ENCODE measurements around the gene FCN1. TPM values are rescaled to one million over a fixed set of nuclear protein-coding genes. Genes with fewer than 3 reads are reported as not detected.

FCN1 gene
- total and polyA plus RNA-seq, 9 of the 15 experiments (the other 6 are each of a cell fraction or from before 2014, with no cell fraction given), result not detected

GRCh38 chr9:134860510-134860909, 57.2 kb downstream of the FCN1 start:
- no peak for FAIRE-seq
- TF ChIP-seq IRF1 (CRISPR knock-in tag; IDR thresholded peaks at IDR 0.05; ENCODE audit: borderline replicate concordance) (no peak), CGGBP1 (CRISPR knock-in tag; IDR thresholded peaks at IDR 0.05) (no peak), ZNF224 (CRISPR knock-in tag; IDR thresholded peaks at IDR 0.05) (no peak), U2AF1 (optimal IDR thresholded peaks at IDR 0.05; ENCODE audit: low read depth, low read length) (no peak), ZNF830 (CRISPR knock-in tag; IDR thresholded peaks at IDR 0.05) (no peak), MCM5 (IDR thresholded peaks at IDR 0.05; ENCODE audit: low read depth) (no peak), TRIM24 (IDR thresholded peaks at IDR 0.05) (no peak), ZNF398 (CRISPR knock-in tag; IDR thresholded peaks at IDR 0.05) (no peak), RAD21 (CRISPR knock-in tag; conservative IDR thresholded peaks at IDR 0.05 in 1 of 2, IDR thresholded peaks at IDR 0.05 in 1 of 2) (no peak), POU5F1 (IDR thresholded peaks at IDR 0.05; ENCODE audit: borderline replicate concordance, low read depth, low read length, partially characterized antibody) (no peak), ZNF512 (tag; IDR thresholded peaks at IDR 0.05) (no peak), SETDB1 (IDR thresholded peaks at IDR 0.05; ENCODE audit: low read length) (no peak), BCL6 (CRISPR knock-in tag; IDR thresholded peaks at IDR 0.05) (no peak), ZFP91 (CRISPR knock-in tag; IDR thresholded peaks at IDR 0.05) (no peak), ZNF354B (CRISPR knock-in tag; IDR thresholded peaks at IDR 0.05) (no peak), ESRRB (CRISPR knock-in tag; IDR thresholded peaks at IDR 0.05; ENCODE audit: borderline replicate concordance) (no peak)

More at GRCh38 chr9:134860510-134860909, 57.2 kb downstream of the FCN1 start:
- Histone ChIP-seq H3K4me3 (no peak overlapping the region), H4K20me1 (replicated peaks; ENCODE audit: control insufficient read depth, insufficient read depth, low read length) (0 out of 2 replicates have a peak, but pooled peaks cover 3% of the 10 kb centered on the region), H3K9me3 (replicated peaks; ENCODE audit: control insufficient read depth, insufficient read depth, low read depth, low read length) (no peaks in the 10 kb centered on the region), H3K4me1 (replicated peaks in 1 of 2; ENCODE audit: control insufficient read depth in 2 of 2, insufficient read depth in 2 of 2, low read length in 2 of 2) (no peaks in the 10 kb centered on the region), H3K4me2 (ENCODE audit: insufficient read depth, low read length) (no peak overlapping the region), H3K27ac (ENCODE audit: extremely low read depth, low read depth, low read length) (no peak overlapping the region), H3K27me3 (ENCODE audit: control insufficient read depth in 2 of 2, insufficient read depth in 2 of 2, low read length in 2 of 2) (peaks cover 0 to 16% of the 10 kb centered on the region in 2 experiments; a peak in 2 of 5 replicates), H2AFZ (ENCODE audit: low read depth, low read length) (no peak overlapping the region), H3K9me1 (ENCODE audit: control insufficient read depth, insufficient read depth, low read length) (no peaks in the 10 kb centered on the region), H3K9ac (ENCODE audit: insufficient read depth in 1 of 2, low read depth in 2 of 2, low read length in 2 of 2) (no peak overlapping the region), H3K36me3 (ENCODE audit: control insufficient read depth, insufficient read depth, low read length) (no peaks in the 10 kb centered on the region), H3K79me2 (ENCODE audit: control insufficient read depth, insufficient read depth, low read length) (no peaks in the 10 kb centered on the region; the same call in 2 of the 3 replicates)
- BruUV-seq (replicated peaks), result no TSS peak
- ATAC-seq (no peak), DNase-seq (ENCODE audit: extremely low read depth in 1 of 4, low spot score in 3 of 4) (no peak)
- intact Hi-C loops (cut with micrococcal nuclease), result no loop called here
- ChIA-PET POLR2A (no interaction called here), CTCF (ENCODE audit: low intra/inter-chr PET ratio) (no interaction called here)
- WGBS (ENCODE audit: insufficient coverage, low coverage, missing lambda C conversion rate), result 0% methylated on average over 12 of the region's 13 CpGs
- in situ Hi-C loops (cut with MboI), result no loop called here
